Hepatocyte (in vitro differentiated cells): ENCODE data around the gene SNAP25. TPM values are rescaled to one million over a fixed set of nuclear protein-coding genes. Genes with fewer than 3 reads are reported as not detected.

ENCODE experiments used
- DNase-seq: peaks from one replicate; pipeline ENCODE4 v3.0.0-alpha.2; 2016; ENCODE audit warnings: low spot score
- H2AFZ ChIP-seq: fragments of 200-600 bp; sonication (generic); 2 replicates; pipeline ENCODE4 v1.6.0; 2016; ENCODE audit warnings: antibody characterized with exemption, mild to moderate bottlenecking
- H3K27ac ChIP-seq: fragments of 200-600 bp; sonication (generic); 2 replicates; pipeline ENCODE4 v1.5.1; 2016; ENCODE audit warnings: mild to moderate bottlenecking
- H3K27me3 ChIP-seq: fragments of 200-600 bp; sonication (generic); 2 replicates; pipeline ENCODE4 v1.6.1; 2016
- H3K36me3 ChIP-seq: fragments of 200-600 bp; sonication (generic); replicated peaks from 2 replicates; pipeline ENCODE4 v1.5.1; 2016; ENCODE audit warnings: low read depth; ENCODE audit not compliant: insufficient read depth
- H3K4me1 ChIP-seq: fragments of 200-600 bp; sonication (generic); 2 replicates; pipeline ENCODE4 v1.5.1; 2016; ENCODE audit warnings: mild to moderate bottlenecking, moderate library complexity; ENCODE audit not compliant: insufficient read depth
- H3K4me2 ChIP-seq: fragments of 200-600 bp; sonication (generic); 2 replicates; pipeline ENCODE4 v1.6.0; 2016
- H3K4me3 ChIP-seq: fragments of 200-600 bp; sonication (generic); 2 replicates; pipeline ENCODE4 v1.5.1; 2016; ENCODE audit warnings: mild to moderate bottlenecking
- H3K79me2 ChIP-seq: fragments of 200-600 bp; sonication (generic); 2 replicates; pipeline ENCODE4 v1.6.0; 2017; ENCODE audit warnings: mild to moderate bottlenecking
- H3K9me2 ChIP-seq: fragments of 200-600 bp; sonication (generic); replicated peaks from 2 replicates; pipeline ENCODE4 v1.6.0; 2017; ENCODE audit warnings: mild to moderate bottlenecking; ENCODE audit not compliant: insufficient read depth
- H3K9me3 ChIP-seq: fragments of 200-600 bp; sonication (generic); 2 replicates; pipeline ENCODE4 v1.5.1; 2016; ENCODE audit warnings: low read depth, mild to moderate bottlenecking
- H4K20me1 ChIP-seq: fragments of 200-600 bp; sonication (generic); 2 replicates; pipeline ENCODE4 v1.6.0; 2016; ENCODE audit warnings: mild to moderate bottlenecking; ENCODE audit not compliant: insufficient read depth, poor library complexity, severe bottlenecking
- CTCF ChIP-seq: fragments of 200-600 bp; sonication (generic); IDR thresholded peaks from 2 replicates; pipeline ENCODE4 v1.5.1; 2016; ENCODE audit warnings: antibody characterized with exemption, mild to moderate bottlenecking; ENCODE audit not compliant: poor library complexity
- EZH2 ChIP-seq: fragments of 200-600 bp; sonication (generic); IDR thresholded peaks from 2 replicates; pipeline ENCODE4 v1.6.1; 2016; ENCODE audit warnings: antibody characterized with exemption, mild to moderate bottlenecking, borderline replicate concordance
- EZH2phosphoT487 ChIP-seq: fragments of 200-600 bp; sonication (generic); IDR thresholded peaks from one replicate; pipeline ENCODE4 v1.6.1; 2018; ENCODE audit warnings: antibody characterized with exemption, mild to moderate bottlenecking, low read depth, moderate library complexity; ENCODE audit not compliant: unreplicated experiment, severe bottlenecking
- WGBS: methylation state at CpG from one replicate; pipeline ENCODE4 v1.1.6; 2016; ENCODE audit warnings: low lambda C conversion rate; ENCODE audit errors: missing lambda C conversion rate; 5-methylcytosine and 5-hydroxymethylcytosine counted together
- polyA plus RNA-seq: library from polyadenylated mRNA; unstranded; fragments of >200 nt; fragmentation: Nextera tagmentation; extraction: Ambion mirVana; gene quantifications from 2 replicates; pipeline ENCODE4 v1.2.1, GENCODE V29; 2016
- total RNA-seq: library from RNA; depleted of rRNA; stranded (reverse); fragments of >200 nt; gene quantifications from 2 replicates; pipeline ENCODE4 v1.2.3, GENCODE V29; 2014

Gene SNAP25
- total and polyA plus RNA-seq, 2 experiments from 2014 or later: 3.7 to 5.2 TPM

DNA sequence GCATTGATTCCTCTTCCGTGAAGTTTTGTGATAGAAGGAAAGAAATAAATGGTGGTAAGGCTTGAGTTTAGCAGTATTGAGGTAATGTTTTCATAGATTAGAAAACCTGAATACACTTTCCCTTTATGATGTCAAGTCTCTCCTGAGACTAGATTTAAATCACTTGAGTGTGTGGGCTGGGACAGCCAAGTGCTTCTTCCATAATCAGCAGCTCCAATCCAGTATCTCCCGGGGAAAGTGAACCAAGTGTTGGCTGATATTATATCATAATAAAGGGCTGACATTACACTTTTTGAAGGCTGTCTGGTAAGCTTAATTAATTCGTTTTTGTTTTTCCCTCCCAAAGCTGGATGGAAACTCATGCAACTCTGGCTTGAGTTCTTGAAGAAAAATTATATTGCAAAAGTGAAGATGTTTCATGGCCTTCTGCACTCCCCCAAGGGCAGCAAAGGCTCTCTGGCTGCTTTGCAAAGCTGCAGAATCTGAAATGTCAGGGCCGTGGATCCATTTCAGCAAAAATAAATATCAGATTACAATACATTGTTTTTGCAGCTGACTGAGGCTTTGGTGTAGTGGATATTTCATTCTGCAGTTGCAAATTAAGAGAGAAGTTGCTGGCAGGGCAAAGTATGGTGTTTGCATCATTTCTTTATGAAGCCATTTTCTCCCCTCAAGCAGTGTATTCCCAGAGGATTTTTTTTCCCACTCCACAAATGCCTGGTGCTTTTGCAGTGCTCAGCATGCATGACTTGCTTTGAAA, 114.2 kb downstream of the SNAP25 start:
- Histone ChIP-seq H3K9me2 (no peaks in the 10 kb centered on the region), H3K4me2 (no peak overlapping the region), H3K4me3 (no peak overlapping the region), H2AFZ (no peak overlapping the region), H3K36me3 (no peaks in the 10 kb centered on the region), H3K27ac (no peak overlapping the region), H3K9me3 (no peaks in the 10 kb centered on the region), H3K4me1 (no peaks in the 10 kb centered on the region), H3K27me3 (no peaks in the 10 kb centered on the region), H3K79me2 (no peaks in the 10 kb centered on the region), H4K20me1 (no peaks in the 10 kb centered on the region)
- no peak for DNase-seq
- TF ChIP-seq CTCF: no peak
- TF ChIP-seq EZH2: no peak
- no peak for TF ChIP-seq EZH2phosphoT487
- WGBS: 69% methylated on average over 4 of the region's 4 CpGs

DNA sequence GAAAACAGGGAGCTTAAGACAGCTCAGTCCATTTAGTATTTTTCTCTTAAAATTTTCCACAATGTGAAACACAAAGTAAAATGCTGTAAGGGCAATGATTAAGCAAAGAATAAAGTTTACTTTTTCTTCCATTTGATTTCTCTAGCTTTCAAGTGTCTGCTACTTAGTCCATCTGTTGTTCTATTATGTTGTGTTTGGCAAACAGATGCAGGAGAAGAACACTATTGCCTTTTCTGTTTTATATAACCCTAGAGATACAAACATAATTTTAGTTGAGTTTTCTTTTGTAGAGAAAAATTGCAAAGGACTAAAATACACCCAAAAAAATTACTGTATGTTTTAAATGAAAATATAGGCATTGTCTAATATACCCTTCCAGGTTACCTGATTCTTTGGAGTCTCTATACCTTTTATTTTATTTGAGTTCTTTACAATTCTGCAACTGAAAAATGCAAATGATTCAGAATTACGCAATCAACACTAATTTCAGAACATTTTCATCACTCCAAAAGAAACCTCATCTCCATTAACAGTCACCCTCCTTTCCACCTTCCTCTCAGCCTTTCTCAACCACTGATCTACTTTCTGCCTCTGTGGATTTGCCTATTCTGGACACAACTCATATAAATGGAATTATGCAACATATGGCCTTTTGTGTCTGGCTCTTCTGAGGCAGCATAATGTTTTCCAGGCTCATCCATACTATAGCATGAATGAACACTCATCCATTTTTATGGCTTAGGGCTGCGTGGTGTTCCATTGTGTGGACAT, 118.5 kb downstream of the SNAP25 start:
- WGBS: 89% methylated on average over 2 of the region's 2 CpGs
- Histone ChIP-seq H3K4me2 (no peak overlapping the region), H3K4me3 (no peak overlapping the region)

GRCh38 chr20:10338426-10339180, 120.0 kb downstream of the SNAP25 start:
- no peaks in the 10 kb centered on the region for H4K20me1 ChIP-seq
- TF ChIP-seq EZH2 (no peak), EZH2phosphoT487 (no peak), CTCF (no peak)
- whole genome bisulfite sequencing: 78% methylated on average over 2 of the region's 2 CpGs
- H3K27ac ChIP-seq: no peak overlapping the region
- no peaks in the 10 kb centered on the region for H3K9me2 ChIP-seq
- no peak overlapping the region for H3K4me2 ChIP-seq
- no peaks in the 10 kb centered on the region for H3K4me1 ChIP-seq
- no peak for DNase-seq
- H3K36me3 ChIP-seq: no peaks in the 10 kb centered on the region
- no peaks in the 10 kb centered on the region for H3K9me3 ChIP-seq
- H3K27me3 ChIP-seq: no peaks in the 10 kb centered on the region
- no peak overlapping the region for H2AFZ ChIP-seq
- H3K4me3 ChIP-seq: no peak overlapping the region
- no peaks in the 10 kb centered on the region for H3K79me2 ChIP-seq

More for the DNA sequence above, 118.5 kb downstream of the SNAP25 start:
- TF ChIP-seq EZH2: no peak
- no peak for DNase-seq
- H3K79me2 ChIP-seq: no peaks in the 10 kb centered on the region
- no peaks in the 10 kb centered on the region for H3K27me3 ChIP-seq
- no peaks in the 10 kb centered on the region for H3K4me1 ChIP-seq
- no peaks in the 10 kb centered on the region for H4K20me1 ChIP-seq
- no peak overlapping the region for H2AFZ ChIP-seq
- H3K9me2 ChIP-seq: no peaks in the 10 kb centered on the region
- H3K36me3 ChIP-seq: no peaks in the 10 kb centered on the region
- no peaks in the 10 kb centered on the region for H3K9me3 ChIP-seq
- H3K27ac ChIP-seq: no peak overlapping the region
